Mucosa of rectum (tissue), 2 donors: ENCODE results near the gene DRG1.
A peak's percentile ranks its signal among the peaks of the same experiment; 100 is the strongest.
"Not testable (repeated sequence)": the region's sequence is repeated elsewhere in the genome, so short reads cannot be mapped to it uniquely, and the experiment has no call there.

Experiments
- H3K27ac ChIP-seq, 2 donors: one replicate each; pipeline ENCODE4 v1.7.0; 2013; ENCODE audit warnings: inconsistent platforms in 2 of 2, low read depth in 2 of 2, low read length in 2 of 2
- H3K27me3 ChIP-seq, 2 donors: one replicate each; pipeline ENCODE4 v1.7.0; 2013; ENCODE audit warnings: low read length in 2 of 2; ENCODE audit not compliant: control insufficient read depth in 2 of 2, insufficient read depth in 2 of 2
- H3K36me3 ChIP-seq, 2 donors: one replicate each; pipeline ENCODE4 v1.7.0; 2013; ENCODE audit warnings: low read length in 2 of 2; ENCODE audit not compliant: control insufficient read depth in 2 of 2, insufficient read depth in 2 of 2
- H3K4me1 ChIP-seq, 2 donors: one replicate each; pipeline ENCODE4 v1.7.0; 2013; ENCODE audit warnings: low read length in 2 of 2, mild to moderate bottlenecking in 1 of 2; ENCODE audit not compliant: control insufficient read depth in 2 of 2, insufficient read depth in 2 of 2
- H3K4me3 ChIP-seq, 2 donors: one replicate each; pipeline ENCODE4 v1.7.0; 2013; ENCODE audit warnings: low read length in 2 of 2
- H3K9ac ChIP-seq, 2 donors: one replicate each; pipeline ENCODE4 v1.7.0; 2013; ENCODE audit warnings: low read length in 2 of 2, low read depth in 1 of 2, mild to moderate bottlenecking in 1 of 2
- H3K9me3 ChIP-seq, 2 donors: one replicate each; pipeline ENCODE4 v1.7.0; 2013; ENCODE audit warnings: low read length in 2 of 2; ENCODE audit not compliant: control insufficient read depth in 2 of 2
- donor health status: healthy.
- donor health status: Normal muscosa, but diverticular disease.

DRG1 gene

DNA sequence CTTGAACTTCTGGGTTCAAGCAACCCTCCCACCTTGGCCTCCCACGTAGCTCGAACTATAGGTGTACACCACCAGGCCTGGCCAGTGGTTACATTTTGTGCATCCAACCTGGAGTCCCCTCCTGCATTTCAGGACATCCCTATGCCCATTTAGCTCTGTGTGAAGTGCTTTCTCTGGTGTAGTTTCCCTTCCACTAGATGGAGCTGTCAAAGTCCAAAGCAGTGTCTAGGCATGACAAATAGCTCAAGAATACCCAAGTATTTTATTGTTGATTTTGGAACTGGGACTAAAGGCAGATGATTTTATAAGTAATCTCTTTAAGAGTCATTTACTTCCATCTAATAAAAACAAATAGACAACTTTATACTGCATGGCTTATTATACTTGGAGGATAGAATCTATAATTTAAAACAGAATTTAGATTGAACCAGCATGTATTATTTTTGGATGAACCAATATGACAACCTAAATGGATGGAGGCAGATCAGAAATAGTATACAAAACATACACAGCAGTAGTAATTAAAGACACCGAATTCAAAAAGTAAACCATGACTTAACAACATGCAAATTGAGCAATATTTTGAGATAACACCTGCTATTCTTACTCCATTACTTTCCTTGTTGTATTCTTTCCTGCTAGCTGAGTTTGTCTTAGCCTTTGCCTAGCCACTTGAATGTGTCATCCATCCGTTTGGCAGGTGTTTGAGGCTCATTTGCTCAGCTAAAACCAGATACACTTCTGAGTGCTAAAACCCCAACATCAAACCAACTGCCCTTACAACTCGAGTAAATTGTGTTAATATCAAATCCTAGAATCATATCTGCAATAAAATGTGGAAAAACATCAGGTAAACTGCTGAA is 52.5 kb downstream of the DRG1 start:
- peaks cover 38 to 40% of the 10 kb centered on the region in 2 donors for H3K36me3 ChIP-seq
- H3K9me3 ChIP-seq = no peaks in the 10 kb centered on the region
- H3K4me1 ChIP-seq = no peaks in the 10 kb centered on the region
- no peak overlapping the region for H3K27ac ChIP-seq
- no peaks in the 10 kb centered on the region for H3K27me3 ChIP-seq
- H3K4me3 ChIP-seq = no peak overlapping the region
- H3K9ac ChIP-seq = no peak overlapping the region

DNA sequence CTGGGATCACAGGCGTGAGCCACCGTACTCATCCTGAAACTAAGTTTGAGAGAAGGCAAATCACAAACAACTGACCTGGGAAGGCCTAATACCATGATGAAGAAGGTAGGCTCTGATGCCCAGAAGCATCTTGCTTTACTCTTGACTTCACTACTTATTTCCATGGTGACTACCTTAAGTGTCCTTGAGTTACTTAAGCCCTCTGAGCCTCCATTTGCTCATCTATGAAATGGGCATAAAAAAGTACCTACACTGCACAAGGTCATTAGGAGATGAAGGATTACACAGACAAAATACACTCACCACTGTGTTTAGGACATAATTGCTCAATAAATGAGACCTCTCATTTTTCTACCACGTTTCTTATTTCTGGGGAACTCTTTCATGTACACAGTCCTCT is 62.3 kb downstream of the DRG1 start:
- H3K4me3 ChIP-seq = no peak overlapping the region
- no peak overlapping the region for H3K9ac ChIP-seq
- no peak overlapping the region for H3K27ac ChIP-seq
- no peaks in the 10 kb centered on the region for H3K9me3 ChIP-seq
- no peaks in the 10 kb centered on the region for H3K27me3 ChIP-seq
- peaks cover 56 to 58% of the 10 kb centered on the region in 2 donors for H3K36me3 ChIP-seq
- no peaks in the 10 kb centered on the region for H3K4me1 ChIP-seq

- Histone ChIP-seq H3K9ac (no peak overlapping the region), H3K9me3 (no peaks in the 10 kb centered on the region), H3K27me3 (no peaks in the 10 kb centered on the region), H3K4me1 (no peaks in the 10 kb centered on the region), H3K4me3 (no peak overlapping the region), H3K36me3 (peaks cover 43 to 51% of the 10 kb centered on the region in 2 donors), H3K27ac (no peak overlapping the region)
Measured at GRCh38 chr22:31465307-31465706, 65.9 kb downstream of the DRG1 start.

- Histone ChIP-seq H3K36me3 (peaks cover 4 to 9% of the 10 kb centered on the region in 2 donors), H3K9me3 (no peaks in the 10 kb centered on the region), H3K9ac (no peak overlapping the region), H3K4me3 (no peak overlapping the region), H3K27me3 (no peaks in the 10 kb centered on the region), H3K4me1 (peaks cover 6 to 9% of the 10 kb centered on the region in 2 donors), H3K27ac (no peak overlapping the region)
Measured at GRCh38 chr22:31474743-31475142, 75.3 kb downstream of the DRG1 start.

DNA sequence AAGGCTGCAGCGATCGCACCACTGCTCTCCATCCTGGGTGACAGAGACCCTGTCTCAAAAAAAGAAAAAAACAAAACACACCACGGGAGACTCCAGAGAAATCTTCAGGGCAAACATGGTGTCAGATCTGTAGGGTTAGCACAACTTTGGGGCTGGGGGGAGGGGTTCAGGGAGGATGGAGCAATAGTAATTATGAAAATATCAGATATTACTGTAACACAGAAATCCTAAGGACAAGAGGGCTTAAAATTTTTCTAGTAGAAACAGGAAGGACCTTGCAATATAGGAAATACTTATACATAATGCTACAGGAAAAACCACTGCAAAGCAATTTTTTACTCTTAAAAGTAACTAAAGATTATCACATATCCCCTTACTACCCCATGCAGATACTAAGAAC is 76.4 kb downstream of the DRG1 start:
- Histone ChIP-seq H3K4me1 (peaks cover 6 to 9% of the 10 kb centered on the region in 2 donors), H3K36me3 (peaks cover 7 to 9% of the 10 kb centered on the region in 2 donors), H3K27me3 (no peaks in the 10 kb centered on the region), H3K9me3 (no peaks in the 10 kb centered on the region), H3K27ac (no peak overlapping the region), H3K9ac (no peak overlapping the region), H3K4me3 (no peak overlapping the region)

DNA sequence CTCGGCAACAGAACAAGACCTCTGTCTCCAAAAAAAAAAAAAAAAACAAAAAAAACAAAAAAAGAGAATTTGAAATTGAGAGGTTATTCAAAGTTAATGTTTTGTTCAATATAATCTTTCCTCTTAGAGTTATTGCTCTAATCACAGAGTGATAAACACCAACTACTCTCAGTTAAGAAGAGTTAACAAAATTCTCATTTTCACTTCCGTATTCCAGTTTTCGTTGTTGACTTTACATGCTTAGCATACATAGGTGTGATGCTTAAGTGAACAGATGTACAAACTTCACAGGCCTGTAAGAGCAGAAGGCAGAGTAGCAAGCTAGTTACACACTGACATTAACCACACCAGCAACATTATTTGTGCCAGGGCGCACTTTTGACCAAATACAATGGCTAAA is 77.9 kb downstream of the DRG1 start:
- H3K4me1 ChIP-seq = peaks cover 6 to 9% of the 10 kb centered on the region in 2 donors
- H3K27ac ChIP-seq = peak overlapping the region; percentile 48 to 67
- H3K9me3 ChIP-seq = no peaks in the 10 kb centered on the region
- H3K27me3 ChIP-seq = no peaks in the 10 kb centered on the region
- H3K4me3 ChIP-seq = no peak overlapping the region
- H3K36me3 ChIP-seq = peaks cover 10 to 18% of the 10 kb centered on the region in 2 donors
- no peak overlapping the region for H3K9ac ChIP-seq

GRCh38 chr22:31481129-31481528 is 81.7 kb downstream of the DRG1 start:
- H3K9me3 ChIP-seq = no peaks in the 10 kb centered on the region
- H3K27me3 ChIP-seq = no peaks in the 10 kb centered on the region
- H3K4me3 ChIP-seq = no peak overlapping the region
- H3K36me3 ChIP-seq = peaks cover 7 to 26% of the 10 kb centered on the region in 2 donors
- H3K9ac ChIP-seq = no peak overlapping the region
- H3K4me1 ChIP-seq = peaks cover 6 to 9% of the 10 kb centered on the region in 2 donors
- H3K27ac ChIP-seq = no peak overlapping the region

DNA sequence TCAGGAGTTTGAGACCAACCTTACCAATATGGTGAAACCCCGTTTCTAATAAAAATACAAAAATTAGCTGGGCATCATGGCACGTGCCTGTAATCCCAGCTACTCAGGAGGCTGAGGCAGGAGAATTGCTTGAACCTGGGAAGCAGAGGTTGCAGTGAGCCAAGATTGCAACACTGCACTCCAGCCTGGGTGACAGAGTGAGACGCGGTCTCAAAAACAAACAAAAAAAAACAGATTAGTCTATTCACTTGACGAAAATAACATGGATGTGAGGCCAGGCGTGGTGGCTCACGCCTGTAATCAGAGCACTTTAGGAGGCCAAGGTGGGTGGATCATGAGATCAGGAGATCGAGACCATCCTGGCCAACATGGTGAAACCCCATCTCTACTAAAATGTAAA is 83.1 kb downstream of the DRG1 start:
- H3K36me3 ChIP-seq = peaks cover 7 to 28% of the 10 kb centered on the region in 2 donors
- not testable (repeated sequence) for H3K9ac ChIP-seq, H3K9me3 ChIP-seq, H3K27ac ChIP-seq, H3K27me3 ChIP-seq, H3K4me3 ChIP-seq, H3K4me1 ChIP-seq
